ENCODE data around the gene INPP4A. TPM values are rescaled to one million over a fixed set of nuclear protein-coding genes. Genes with fewer than 3 reads are reported as not detected.

INPP4A gene
- total RNA-seq, 4 donors from 2014 or later: 22.8 to 35.8 (median 25.4) TPM

DNA sequence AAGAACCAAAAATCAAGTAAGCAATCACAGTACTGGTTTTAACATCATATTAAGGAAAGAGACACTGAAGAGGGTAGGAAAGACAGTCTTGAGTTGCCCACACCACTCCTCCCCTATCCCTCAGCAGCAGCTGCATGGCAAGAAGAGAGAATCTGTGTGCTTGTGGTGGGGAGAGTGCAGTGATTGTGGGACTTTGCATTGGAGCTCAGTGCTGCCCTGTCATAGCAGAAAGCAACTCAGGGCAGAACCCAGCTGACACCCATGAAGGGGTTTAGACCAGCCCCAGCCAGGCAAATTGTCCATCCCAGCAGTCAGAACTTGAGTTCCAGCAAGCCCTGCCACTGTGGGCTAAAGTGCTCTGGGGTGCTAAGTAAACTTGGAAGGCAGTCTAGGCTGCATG lies 40.8 kb upstream of the INPP4A start:
- Histone ChIP-seq H3K36me3 (no peaks in the 10 kb centered on the region), H3K4me3 (no peak overlapping the region), H3K9me3 (no peaks in the 10 kb centered on the region), H3K27ac (no peak overlapping the region), H3K27me3 (no peaks in the 10 kb centered on the region), H3K4me1 (no peaks in the 10 kb centered on the region)
- TF ChIP-seq POLR2AphosphoS5 (IDR thresholded peaks at IDR 0.05) (no peak), CTCF (IDR thresholded peaks at IDR 0.05) (no peak), POLR2A (IDR thresholded peaks at IDR 0.05) (no peak), EP300 (IDR thresholded peaks at IDR 0.05; ENCODE audit: low read depth) (no peak)
- no peak for DNase-seq
- intact Hi-C loops (cut with DNase I; ENCODE audit: low total_unique reads): no loop called here
- in situ Hi-C loops (cut with MboI; ENCODE audit: low pct_ligation_motif_present in 1 of 4, low pct_unique_long_range_greater_than_20kb in 1 of 4, low sequenced_read_pairs in 3 of 4): loop anchor here (25.0 kb wide), 6 partner anchors 108 to 658 kb away; no protein-coding TSS in a partner anchor

GRCh38 chr2:98404556-98405250 lies 40.0 kb upstream of the INPP4A start:
- no peaks in the 10 kb centered on the region for H3K9me3 ChIP-seq
- no peaks in the 10 kb centered on the region for H3K4me1 ChIP-seq
- no peaks in the 10 kb centered on the region for H3K36me3 ChIP-seq
- in situ Hi-C loops (cut with MboI; ENCODE audit: low pct_ligation_motif_present in 1 of 4, low pct_unique_long_range_greater_than_20kb in 1 of 4, low sequenced_read_pairs in 3 of 4) (loop anchor here (25.0 kb wide), 6 partner anchors 108 to 658 kb away; no protein-coding TSS in a partner anchor), intact Hi-C loops (cut with DNase I; ENCODE audit: low total_unique reads) (no loop called here)
- no peaks in the 10 kb centered on the region for H3K27me3 ChIP-seq
- no peak overlapping the region for H3K27ac ChIP-seq
- DNase-seq: no peak
- WGBS, 2 donors (ENCODE audit: low coverage in 1 of 2): 85% methylated on average over 2 of the region's 2 CpGs; no CpG with 5 or more reads in 1 of the 2 donors
- no peak for TF ChIP-seq CTCF (IDR thresholded peaks at IDR 0.05)
- TF ChIP-seq POLR2AphosphoS5 (IDR thresholded peaks at IDR 0.05): no peak
- TF ChIP-seq EP300 (IDR thresholded peaks at IDR 0.05; ENCODE audit: low read depth): no peak
- TF ChIP-seq POLR2A (IDR thresholded peaks at IDR 0.05): no peak
- no peak overlapping the region for H3K4me3 ChIP-seq

DNA sequence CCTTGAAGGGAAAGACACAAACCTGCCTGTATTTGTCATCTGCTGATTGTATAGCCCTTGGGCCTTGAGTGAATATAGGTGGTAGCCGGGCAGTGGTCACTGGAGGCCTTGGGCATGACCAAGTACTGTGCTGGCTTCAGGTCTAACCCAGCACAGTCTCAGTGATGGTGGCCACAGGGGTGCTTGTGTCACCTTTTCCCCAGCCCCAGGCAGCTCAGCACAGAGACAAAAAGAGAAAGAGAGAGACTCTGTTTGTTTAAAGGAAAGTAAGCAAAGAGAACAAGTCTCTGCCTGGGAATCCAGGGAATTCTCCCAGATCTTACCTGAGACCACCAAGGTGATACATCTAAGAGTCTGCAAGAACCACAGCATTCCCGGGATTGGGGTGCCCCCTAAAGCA lies 39.4 kb upstream of the INPP4A start:
- TF ChIP-seq POLR2AphosphoS5 (IDR thresholded peaks at IDR 0.05): no peak
- no peak for TF ChIP-seq POLR2A (IDR thresholded peaks at IDR 0.05)
- TF ChIP-seq CTCF (IDR thresholded peaks at IDR 0.05): no peak
- TF ChIP-seq EP300 (IDR thresholded peaks at IDR 0.05; ENCODE audit: low read depth): no peak
- WGBS, 2 donors (ENCODE audit: low coverage in 1 of 2): 89 to 100% methylated on average over 1 to 2 of the region's 2 CpGs
- H3K4me3 ChIP-seq: no peak overlapping the region
- no peaks in the 10 kb centered on the region for H3K9me3 ChIP-seq
- no peak for DNase-seq
- H3K27ac ChIP-seq: no peak overlapping the region
- intact Hi-C loops (cut with DNase I; ENCODE audit: low total_unique reads): no loop called here
- no peaks in the 10 kb centered on the region for H3K4me1 ChIP-seq
- no peaks in the 10 kb centered on the region for H3K27me3 ChIP-seq
- in situ Hi-C loops (cut with MboI; ENCODE audit: low pct_ligation_motif_present in 1 of 4, low pct_unique_long_range_greater_than_20kb in 1 of 4, low sequenced_read_pairs in 3 of 4): loop anchor here (25.0 kb wide), 6 partner anchors 107 to 657 kb away; no protein-coding TSS in a partner anchor
- H3K36me3 ChIP-seq: no peaks in the 10 kb centered on the region

GRCh38 chr2:98408155-98408554 lies 36.5 kb upstream of the INPP4A start:
- Histone ChIP-seq H3K4me3 (no peak overlapping the region), H3K36me3 (no peaks in the 10 kb centered on the region), H3K4me1 (no peaks in the 10 kb centered on the region), H3K27ac (no peak overlapping the region), H3K9me3 (no peaks in the 10 kb centered on the region), H3K27me3 (no peaks in the 10 kb centered on the region)
- 82 to 88% methylated on average over 5 of the region's 5 CpGs for WGBS, 2 donors (ENCODE audit: low coverage in 1 of 2)
- TF ChIP-seq POLR2A (IDR thresholded peaks at IDR 0.05) (no peak), CTCF (IDR thresholded peaks at IDR 0.05) (no peak), POLR2AphosphoS5 (IDR thresholded peaks at IDR 0.05) (no peak), EP300 (IDR thresholded peaks at IDR 0.05; ENCODE audit: low read depth) (no peak)
- intact Hi-C loops (cut with DNase I; ENCODE audit: low total_unique reads): no loop called here
- in situ Hi-C loops (cut with MboI; ENCODE audit: low pct_ligation_motif_present in 1 of 4, low pct_unique_long_range_greater_than_20kb in 1 of 4, low sequenced_read_pairs in 3 of 4): loop anchor here (25.0 kb wide), 6 partner anchors 104 to 654 kb away; no protein-coding TSS in a partner anchor
- DNase-seq: no peak
